SIG-M5 treated with dmso at 0.1 percent for 504 hours (cell line): ENCODE data around the gene OTOGL.
"Not testable (repeated sequence)": the region's sequence is repeated elsewhere in the genome, so short reads cannot be mapped to it uniquely, and the experiment has no call there.

Source experiments
- DNase-seq: peaks from one replicate; lab custom pipeline; 2025; ENCODE audit not compliant: unreplicated experiment; lab: John Stamatoyannopoulos, UW

The OTOGL gene

DNA sequence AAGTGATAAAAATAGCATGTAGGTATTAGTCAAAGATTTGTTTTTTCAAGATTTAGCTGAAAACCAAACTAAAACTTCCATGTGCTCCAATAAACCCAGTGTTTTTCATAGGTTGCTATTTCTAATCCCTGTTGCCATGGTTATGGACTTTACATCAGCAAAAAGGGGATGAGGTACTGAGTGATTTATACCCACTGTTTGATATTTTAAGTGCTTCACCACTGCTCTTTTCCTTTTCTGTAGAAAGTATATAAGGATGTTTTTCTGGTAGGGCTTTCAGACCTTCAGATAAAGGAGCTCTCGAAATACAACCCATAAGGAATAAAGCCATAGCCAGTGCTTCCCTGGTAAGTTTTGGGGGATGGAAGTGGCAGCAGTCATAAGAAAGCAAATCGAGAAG, at the start of gene OTOGL:
OTOGL (plus strand) TSS at position 279 of the 400 bp plus-strand sequence. CDS start 109,895 bp downstream, outside the sequence.
- no peak for DNase-seq

DNA sequence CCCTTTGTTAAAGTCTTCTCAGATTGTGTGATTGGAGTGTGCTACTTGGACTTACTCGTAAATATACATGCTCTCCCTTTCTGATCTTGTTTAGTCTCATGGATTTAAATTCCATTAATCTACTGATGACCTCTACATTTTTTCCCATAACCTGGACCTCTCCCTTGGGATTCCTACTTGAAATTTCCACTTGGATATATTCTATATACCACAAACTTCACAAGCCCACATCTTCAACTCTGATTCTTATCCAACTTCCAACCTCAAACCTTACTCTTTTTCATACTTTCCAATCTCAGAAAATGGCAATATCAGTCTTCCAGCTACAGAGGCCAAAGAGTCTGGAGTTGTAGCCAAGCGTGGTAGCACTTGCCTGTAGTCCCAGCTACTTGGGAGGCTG, 49.1 kb upstream of the OTOGL start:
- DNase-seq: no peak

- no peak for DNase-seq
These were observed 46.1 kb upstream of the OTOGL start for GRCh38 chr12:80053051-80053790.

GRCh38 chr12:80056232-80056631, 43.1 kb upstream of the OTOGL start:
- no peak for DNase-seq

GRCh38 chr12:80056845-80057244, 42.5 kb upstream of the OTOGL start:
- DNase-seq: no peak

- DNase-seq: no peak
These were observed 40.8 kb upstream of the OTOGL start for GRCh38 chr12:80058586-80058985.

DNA sequence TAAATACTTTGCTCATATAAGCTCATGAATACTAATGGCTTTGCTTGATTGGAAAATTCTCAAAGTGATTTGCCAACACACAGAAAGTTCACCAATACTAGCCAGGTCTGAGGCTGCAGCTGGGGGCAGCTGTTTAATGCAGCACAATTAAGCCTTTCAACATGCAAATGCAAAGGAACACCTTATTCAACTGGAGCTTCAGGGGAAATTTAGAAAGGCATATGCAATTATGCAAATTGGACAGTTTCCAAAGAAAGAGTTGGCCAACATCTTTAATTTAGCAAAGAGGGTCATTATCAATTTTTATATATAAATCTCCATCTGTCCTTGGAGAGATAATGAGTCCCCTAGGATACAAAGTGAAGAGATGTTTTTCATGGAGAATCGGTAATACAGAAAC, 40.2 kb upstream of the OTOGL start:
- DNase-seq: no peak

DNA sequence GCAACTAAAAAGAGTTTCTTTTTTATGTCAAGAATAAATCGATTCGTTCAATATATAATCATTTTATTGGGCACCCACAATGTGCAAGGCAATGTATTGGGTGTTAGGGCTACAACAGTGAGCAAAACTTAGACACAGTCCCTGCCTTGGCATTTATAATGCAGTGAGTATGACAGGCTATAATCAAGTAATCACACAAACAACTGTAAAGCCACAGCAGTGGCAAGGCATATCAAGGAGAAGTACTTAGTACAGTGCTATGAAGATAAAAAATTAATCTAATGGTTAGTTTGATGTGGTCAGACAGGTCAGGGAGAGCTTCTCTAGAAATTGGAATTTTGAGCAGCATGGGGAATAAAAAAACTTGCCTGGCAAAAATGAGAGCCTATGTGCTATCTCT, 39.5 kb upstream of the OTOGL start:
- DNase-seq: no peak

DNA sequence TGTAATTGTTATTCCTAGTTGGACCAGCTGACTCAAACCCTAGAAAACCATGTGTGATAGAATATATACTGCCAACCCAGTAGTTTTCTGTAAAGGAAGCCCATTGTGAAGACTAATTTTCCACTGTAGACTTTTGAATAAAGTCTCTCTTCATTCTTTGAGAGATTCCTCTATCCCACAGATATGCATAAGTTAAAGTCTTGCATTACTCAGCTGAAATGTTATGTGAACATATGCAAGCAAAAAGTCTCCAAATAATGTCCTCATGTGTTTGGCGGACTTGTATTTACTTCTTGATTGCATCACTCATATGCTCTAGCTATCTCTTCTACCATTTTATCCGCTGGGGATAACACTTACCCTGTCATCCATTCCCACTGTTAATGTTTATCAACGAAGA, 35.1 kb upstream of the OTOGL start:
- DNase-seq: no peak

DNA sequence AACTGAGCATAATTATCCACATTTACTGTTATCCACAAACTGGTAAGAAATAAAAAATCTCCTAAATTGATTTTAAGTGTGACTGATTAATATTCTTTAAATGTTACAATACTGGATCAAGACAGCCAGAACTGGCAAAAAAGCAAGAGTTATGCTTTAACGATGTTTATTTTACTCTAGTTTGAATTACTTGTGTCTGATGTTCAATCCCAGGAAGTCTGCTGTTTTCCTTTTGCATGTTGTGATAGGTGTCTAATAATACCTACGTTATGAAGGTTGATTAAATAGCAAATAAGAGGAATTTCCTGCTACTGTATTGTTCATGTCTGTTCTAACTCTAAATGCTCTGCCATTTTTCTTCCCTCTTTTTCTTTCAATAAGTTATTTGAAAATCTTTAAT, 34.4 kb upstream of the OTOGL start:
- DNase-seq: no peak

GRCh38 chr12:80068173-80068572, 31.2 kb upstream of the OTOGL start:
- no peak for DNase-seq

- DNase-seq: not testable (repeated sequence)
These were observed 15.3 kb upstream of the OTOGL start for GRCh38 chr12:80083892-80084614.

DNA sequence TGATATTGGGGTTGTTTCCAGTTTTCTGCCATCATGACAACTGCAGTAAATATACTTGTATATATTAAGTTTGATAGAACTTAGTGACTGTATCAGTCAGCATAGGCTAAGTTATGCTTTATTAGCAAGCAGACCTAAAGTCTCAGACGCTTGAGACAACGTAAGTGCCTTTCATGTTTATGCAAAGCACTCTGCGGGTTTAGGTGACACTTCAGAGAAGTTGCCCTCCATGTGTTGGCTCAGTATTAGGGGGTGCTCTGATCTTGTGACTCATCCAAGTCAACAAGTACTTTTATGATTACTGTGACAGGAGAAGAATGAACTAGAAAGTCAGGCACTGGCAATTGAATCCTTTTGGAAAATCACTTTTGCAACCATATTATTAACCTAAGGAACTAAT, 13.3 kb upstream of the OTOGL start:
- DNase-seq: no peak

GRCh38 chr12:80087486-80088213, 11.7 kb upstream of the OTOGL start:
- no peak for DNase-seq

DNA sequence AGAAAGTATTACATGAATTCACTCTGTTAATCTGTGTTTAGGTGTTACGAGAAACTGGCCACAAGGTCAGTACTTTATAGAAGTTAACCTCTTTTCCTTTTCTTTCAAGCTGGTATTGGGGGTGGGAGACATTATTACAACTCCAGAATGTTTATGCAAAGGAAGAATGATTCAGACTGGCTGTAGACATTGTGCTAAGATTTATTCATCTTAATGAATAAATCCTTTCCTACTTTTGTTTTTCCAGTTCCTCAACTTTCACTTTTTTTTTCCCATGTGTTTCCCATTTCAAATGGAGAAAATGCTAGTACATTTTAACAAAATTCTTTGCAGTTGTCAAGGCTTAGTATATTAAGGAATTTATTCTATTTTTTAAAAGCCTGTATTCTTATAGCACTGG, 1.3 kb downstream of the OTOGL start:
- no peak for DNase-seq

GRCh38 chr12:80101126-80101525, 1.8 kb downstream of the OTOGL start:
- no peak for DNase-seq

GRCh38 chr12:80107221-80107620, 7.9 kb downstream of the OTOGL start:
- no peak for DNase-seq

DNA sequence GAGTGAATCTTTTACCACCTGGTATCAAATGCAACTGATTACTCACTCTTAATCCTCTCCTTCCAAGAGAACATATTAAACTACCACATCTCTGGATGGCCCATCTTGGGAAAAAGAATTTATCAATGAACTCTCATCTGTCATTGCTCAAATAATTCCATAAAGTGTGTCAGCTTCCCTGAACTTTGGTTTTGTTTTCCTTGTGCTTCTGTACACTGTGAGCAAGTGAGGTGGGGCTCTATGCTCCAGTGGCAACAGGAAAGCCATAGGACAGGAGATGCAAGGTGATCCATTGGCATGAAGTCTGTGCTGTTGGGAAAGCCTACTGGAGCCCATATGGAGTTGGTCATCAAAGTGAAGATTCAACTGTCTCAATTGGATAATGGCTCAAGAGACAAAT, 17.4 kb downstream of the OTOGL start:
- DNase-seq: no peak

GRCh38 chr12:80118565-80119324, 19.4 kb downstream of the OTOGL start:
- no peak for DNase-seq

GRCh38 chr12:80120994-80121393, 21.7 kb downstream of the OTOGL start:
- no peak for DNase-seq

GRCh38 chr12:80121661-80122060, 22.3 kb downstream of the OTOGL start:
- DNase-seq: no peak
